ENCODE results near the gene SLC3A2. TPM values are rescaled to one million over a fixed set of nuclear protein-coding genes. Genes with fewer than 3 reads are reported as not detected.

SLC3A2 gene
- total RNA-seq, 1 experiment from 2014 or later = 290 TPM

DNA sequence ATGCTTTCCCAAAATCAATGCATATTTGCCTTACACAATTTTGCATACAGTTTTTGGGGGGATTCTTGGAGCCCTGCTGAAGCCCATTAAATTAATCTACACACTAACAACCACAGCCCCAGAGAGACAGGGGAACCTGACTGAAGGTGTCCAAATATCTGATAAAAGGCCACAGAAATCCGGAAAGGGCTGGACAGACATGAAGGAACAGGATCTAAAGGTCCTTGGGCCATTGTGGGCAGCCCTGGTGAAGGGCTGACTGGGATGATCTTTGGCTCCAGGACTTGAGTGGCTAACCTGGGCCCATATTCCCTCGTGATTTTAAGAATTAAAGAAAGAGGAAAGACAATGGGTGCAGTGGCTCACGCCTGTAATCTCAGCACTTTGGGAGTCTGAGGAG, 34.5 kb upstream of the SLC3A2 start:
- no CpG with 5 or more reads among the region's 3 CpGs for WGBS (ENCODE audit: extremely low coverage, insufficient read length, low lambda C conversion rate)
- H3K27ac ChIP-seq (ENCODE audit: insufficient read length, low read depth, low read length) = no peak overlapping the region
- no peak overlapping the region for H2AFZ ChIP-seq (ENCODE audit: low read length)
- no peak for DNase-seq
- peaks cover 5 to 15% of the 10 kb centered on the region in 2 experiments; a peak in 3 of 4 replicates for H3K4me1 Mint-ChIP-seq
- no peak overlapping the region for H3K4ac ChIP-seq (ENCODE audit: low read depth, low read length)
- H3K9me3 ChIP-seq (ENCODE audit: control insufficient read depth, low read depth, low read length) = no peaks in the 10 kb centered on the region
- no peak overlapping the region for H2BK15ac ChIP-seq (ENCODE audit: low read depth, low read length)
- H3K79me2 ChIP-seq (ENCODE audit: insufficient read depth, low read length) = no peaks in the 10 kb centered on the region
- no peak overlapping the region for H3K56ac ChIP-seq (ENCODE audit: insufficient read length, low read depth, low read length)
- H3K27ac Mint-ChIP-seq = no peak overlapping the region
- H2BK12ac ChIP-seq (ENCODE audit: insufficient read length, low read depth, low read length) = no peak overlapping the region
- no peaks in the 10 kb centered on the region for H3K4me1 ChIP-seq (ENCODE audit: insufficient read depth, low read length)
- H3K23ac ChIP-seq (ENCODE audit: insufficient read length, low read depth, low read length) = no peak overlapping the region
- no peak overlapping the region for H4K91ac ChIP-seq (ENCODE audit: insufficient read length, low read depth, low read length)
- peaks cover 4 to 15% of the 10 kb centered on the region in 2 experiments; a peak in 4 of 5 replicates for H3K9me3 Mint-ChIP-seq
- H3K4me3 Mint-ChIP-seq = no peak overlapping the region
- no peak overlapping the region for H2BK5ac ChIP-seq (ENCODE audit: insufficient read length, low read length)
- peaks cover 0 to 4% (median 0%) of the 10 kb centered on the region in 3 experiments; a peak in 2 of 7 replicates for H3K36me3 Mint-ChIP-seq (ENCODE audit: insufficient read depth in 1 of 3, low read depth in 3 of 3)
- peaks cover 7% of the 10 kb centered on the region for H3K23me2 ChIP-seq (ENCODE audit: insufficient read length, low read depth, low read length, poor library complexity, severe bottlenecking)
- H2BK20ac ChIP-seq (ENCODE audit: low read depth, low read length, poor library complexity, severe bottlenecking) = no peak overlapping the region
- H3K79me1 ChIP-seq (ENCODE audit: insufficient read depth, low read depth, low read length, poor library complexity, severe bottlenecking) = no peaks in the 10 kb centered on the region
- H2BK120ac ChIP-seq (ENCODE audit: low read depth, low read length, poor library complexity, severe bottlenecking) = no peak overlapping the region
- H3K18ac ChIP-seq (ENCODE audit: insufficient read length, low read depth, low read length) = no peak overlapping the region
- no peaks in the 10 kb centered on the region for H4K20me1 ChIP-seq (ENCODE audit: control insufficient read depth, insufficient read depth, insufficient read length)
- H2AK5ac ChIP-seq (ENCODE audit: insufficient read length, low read length) = no peak overlapping the region
- H4K8ac ChIP-seq (replicated peaks; ENCODE audit: insufficient read length, low read depth, low read length) = no peak overlapping the region
- no peaks in the 10 kb centered on the region for H3K27me3 ChIP-seq (ENCODE audit: insufficient read depth, low read length)
- H3K27me3 Mint-ChIP-seq (ENCODE audit: low read depth) = peaks cover 2% of the 10 kb centered on the region; the same call in 1 of the 2 replicates
- H3K4me2 ChIP-seq (ENCODE audit: insufficient read depth, insufficient read length, low read length) = no peak overlapping the region
- no peak overlapping the region for H3T11ph ChIP-seq (ENCODE audit: low read length)
- no peak for TF ChIP-seq CTCF (conservative IDR thresholded peaks at IDR 0.05)
- H4K5ac ChIP-seq (ENCODE audit: insufficient read length, low read depth, low read length) = no peak overlapping the region
- H3K9ac ChIP-seq (ENCODE audit: extremely low read depth, insufficient read length, low read length) = no peak overlapping the region
- H3K14ac ChIP-seq (ENCODE audit: insufficient read depth, low read length) = no peak overlapping the region

Measured in H9 (cell line).